NOMO-1 treated with DMSO at 0.1 percent for 48 hours (cell line): ENCODE results near the gene PASD1.
"Not testable (repeated sequence)": the region's sequence is repeated elsewhere in the genome, so short reads cannot be mapped to it uniquely, and the experiment has no call there.

Source experiments
- DNase-seq: peaks from one replicate; lab custom pipeline; 2025; ENCODE audit not compliant: unreplicated experiment; lab: John Stamatoyannopoulos, UW

The PASD1 gene

GRCh38 chrX:151621422-151621821 is 57.9 kb downstream of the PASD1 start:
- no peak for DNase-seq

DNA sequence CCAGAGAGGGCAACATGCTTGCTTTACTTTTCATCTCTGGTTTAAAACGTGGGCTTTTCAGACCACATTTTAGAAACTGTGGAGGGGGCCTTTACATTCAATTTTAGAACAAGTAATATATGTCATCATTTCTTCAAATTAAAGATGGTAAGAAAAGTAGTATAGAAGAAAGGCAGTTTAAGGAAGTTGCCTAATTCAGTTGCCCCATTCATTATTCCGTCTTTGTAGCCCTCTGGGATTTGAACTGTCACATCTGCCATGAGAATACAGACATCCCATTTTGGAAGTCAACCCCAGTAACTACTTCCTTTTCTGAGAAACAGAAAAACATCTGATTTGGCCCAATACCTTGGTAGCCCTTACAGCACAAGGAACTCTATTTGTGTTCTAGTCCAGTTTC is 61.2 kb downstream of the PASD1 start:
- no peak for DNase-seq

- no peak for DNase-seq
These were observed 68.3 kb downstream of the PASD1 start for GRCh38 chrX:151631822-151632221.

DNA sequence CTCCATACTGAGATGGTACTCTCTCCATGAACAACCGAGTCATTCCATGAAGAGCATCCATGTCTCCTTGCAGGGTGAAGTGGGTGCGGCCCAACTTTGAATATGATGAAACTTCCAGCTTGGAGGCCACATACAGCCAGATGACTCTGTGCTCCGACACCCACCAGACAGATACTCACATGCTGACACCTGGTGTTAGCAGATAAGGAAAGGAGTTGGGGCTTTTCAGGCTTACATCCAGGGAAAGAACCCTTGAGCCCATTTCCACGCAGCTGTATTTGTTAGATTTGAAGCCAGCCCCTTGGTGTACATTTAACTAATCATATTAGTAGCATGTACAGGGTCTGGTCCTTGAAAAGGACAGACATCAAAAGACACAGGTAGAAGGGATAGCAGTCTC is 69.7 kb downstream of the PASD1 start:
- no peak for DNase-seq

DNA sequence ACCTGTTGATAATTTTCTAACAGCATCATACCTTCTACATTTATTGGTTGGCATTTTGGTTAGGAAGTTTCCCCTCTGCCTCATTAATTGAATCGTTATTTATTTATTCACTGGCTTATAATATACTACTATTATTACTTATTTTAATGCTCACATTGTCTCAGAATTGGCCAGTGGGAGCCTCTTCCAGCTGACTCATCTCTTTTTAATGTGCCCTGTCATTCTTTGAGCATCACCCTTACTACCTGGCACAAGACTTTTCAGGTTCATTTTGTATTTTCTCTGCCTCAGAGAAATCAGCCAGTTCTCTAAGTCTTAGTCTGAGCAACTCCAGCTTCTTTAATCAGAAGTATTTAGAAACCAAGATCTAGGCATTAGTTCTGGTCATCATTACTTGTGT is 71.5 kb downstream of the PASD1 start:
- no peak for DNase-seq

DNA sequence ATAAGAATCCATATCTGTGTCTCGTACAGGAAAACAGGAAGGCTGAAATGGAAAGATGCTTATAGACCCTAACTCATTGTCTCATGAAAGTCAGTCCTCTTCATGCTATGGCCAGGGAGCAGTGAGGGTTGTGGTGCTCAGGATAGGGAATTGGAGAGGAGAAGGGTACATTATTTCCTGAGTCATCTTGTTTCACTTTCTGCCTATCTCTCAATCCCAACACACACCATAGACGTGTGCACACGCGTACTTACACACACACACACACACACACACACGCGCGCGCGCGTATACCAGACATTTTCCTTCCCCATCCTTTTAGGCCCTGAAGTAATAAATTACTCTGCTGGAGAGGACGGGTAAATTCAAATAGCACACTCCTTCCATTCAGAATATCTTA is 78.1 kb downstream of the PASD1 start:
- DNase-seq, result no peak

DNA sequence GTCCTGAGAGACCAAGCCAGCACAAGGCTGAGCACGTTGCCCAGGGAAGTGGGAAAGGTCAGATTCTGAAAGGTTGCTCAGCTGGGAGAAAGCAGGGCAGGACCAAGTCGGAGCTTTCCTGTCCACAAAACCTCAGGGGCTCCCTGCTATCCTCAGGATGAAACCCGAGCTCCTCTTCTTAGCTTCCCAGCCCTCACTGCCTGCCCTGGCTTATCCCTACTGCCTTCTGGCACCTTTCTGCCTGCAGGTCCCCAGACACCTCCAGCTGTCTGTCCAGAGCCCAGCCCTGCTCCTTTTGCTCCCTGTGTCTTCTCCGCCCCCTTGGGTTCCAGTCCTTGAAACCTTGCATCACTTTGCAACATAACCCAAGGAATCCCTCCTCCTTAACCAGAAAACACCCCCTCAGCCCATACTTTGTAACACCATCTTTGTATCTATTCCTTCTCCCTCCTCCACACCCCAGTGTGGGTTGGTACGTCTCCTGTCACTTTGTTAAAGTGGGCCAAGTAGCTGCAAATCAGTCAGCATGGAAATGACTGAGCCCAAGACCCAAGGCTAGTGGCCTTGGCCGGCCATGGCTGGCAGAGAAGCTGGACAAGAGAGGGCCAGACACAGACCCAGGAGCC is 111.8 kb downstream of the PASD1 start:
- DNase-seq, result no peak

- DNase-seq, result no peak
These were observed 112.7 kb downstream of the PASD1 start for GRCh38 chrX:151676196-151676595.

- DNase-seq, result no peak
These were observed 116.4 kb downstream of the PASD1 start for GRCh38 chrX:151679798-151680402.

GRCh38 chrX:151680805-151681204 is 117.3 kb downstream of the PASD1 start:
- DNase-seq, result no peak

- DNase-seq, result no peak
These were observed 124.2 kb downstream of the PASD1 start for GRCh38 chrX:151687635-151688034.

GRCh38 chrX:151688695-151689094 is 125.2 kb downstream of the PASD1 start:
- no peak for DNase-seq

DNA sequence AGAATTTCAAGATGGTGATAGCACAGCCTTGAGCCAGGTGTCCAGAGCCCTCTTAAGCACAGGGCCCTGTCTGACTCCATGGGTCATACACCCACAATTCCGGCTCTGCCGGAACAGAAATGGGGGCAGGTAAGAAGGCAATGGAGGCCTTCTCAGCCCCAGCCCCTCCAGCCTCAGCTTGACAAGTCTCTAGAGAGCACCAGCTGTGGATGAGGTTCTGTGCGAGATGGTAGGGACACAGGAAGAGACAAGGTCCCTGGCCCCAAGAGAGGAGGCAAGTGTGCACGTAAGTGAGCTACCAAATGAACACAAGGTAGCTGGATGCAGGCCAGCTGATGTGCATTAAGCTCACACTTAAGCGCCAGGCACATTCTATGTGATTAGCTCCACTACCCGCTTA is 129.3 kb downstream of the PASD1 start:
- DNase-seq, result no peak

DNA sequence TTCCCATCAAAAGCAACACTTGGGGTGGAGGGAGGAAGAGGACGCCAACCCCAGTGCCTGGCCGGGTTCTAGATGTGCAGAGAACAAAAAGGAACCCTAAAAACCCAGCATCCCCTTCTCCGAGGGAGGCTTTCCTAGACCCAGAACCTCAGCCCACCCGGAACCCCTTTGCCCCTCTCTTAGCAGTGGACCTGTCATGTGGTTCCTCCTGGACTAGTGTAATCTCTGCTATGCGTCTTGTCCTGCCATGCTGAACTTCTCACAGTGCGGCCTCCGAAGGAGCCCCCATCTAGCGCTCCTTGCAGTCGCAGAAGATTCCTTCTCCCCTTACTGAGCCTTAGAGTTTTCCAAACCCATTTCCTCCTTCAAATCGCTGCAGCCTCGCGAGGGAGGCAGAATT is 130.6 kb downstream of the PASD1 start:
- no peak for DNase-seq

DNA sequence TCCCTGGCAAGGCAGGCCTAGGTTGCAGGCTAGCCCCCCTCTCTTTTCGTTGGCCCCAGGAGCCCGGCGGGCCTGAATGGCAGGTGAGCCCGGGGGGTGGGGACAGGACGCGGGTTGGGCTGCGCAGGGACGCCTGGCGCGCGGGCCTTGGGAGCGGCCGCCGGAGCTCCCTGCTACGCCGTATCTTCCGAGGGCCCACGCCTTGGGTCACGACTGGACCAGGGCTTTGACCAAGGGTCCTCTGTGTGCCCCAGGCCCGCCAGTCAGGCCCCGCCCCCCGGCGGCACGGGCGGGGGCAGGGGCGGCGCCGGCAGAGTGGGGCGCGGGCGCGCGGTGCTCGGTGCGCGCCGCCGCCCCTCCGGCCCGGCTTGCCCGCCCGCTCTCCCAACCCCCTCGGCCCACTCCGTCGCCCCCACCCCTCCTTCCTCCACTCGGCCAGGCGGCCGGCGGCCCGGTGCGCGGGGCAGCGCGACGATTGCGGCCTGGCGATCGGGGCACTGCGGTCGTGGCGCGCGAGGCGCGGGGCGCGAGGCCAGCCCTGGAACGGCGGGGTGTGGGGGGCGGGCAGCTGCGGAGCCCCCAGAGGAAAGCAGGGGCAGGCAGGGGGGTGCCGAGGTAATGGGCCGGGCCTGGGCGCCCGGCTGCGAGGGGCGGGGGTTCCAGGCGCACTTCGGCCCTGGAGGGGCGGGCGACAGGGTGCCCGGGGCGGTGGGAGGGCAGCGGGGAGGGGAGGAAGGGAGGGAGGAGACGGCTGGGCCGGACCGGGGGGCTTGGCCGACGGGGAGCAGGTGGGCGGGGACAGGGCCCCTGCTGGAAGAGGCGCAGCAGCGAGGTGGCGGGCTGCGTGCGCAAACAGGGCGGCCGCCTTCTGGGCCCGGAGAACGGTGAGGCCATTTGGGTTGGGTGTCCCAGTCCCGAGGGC is 131.4 kb downstream of the PASD1 start, which contains the start of gene PRRG3:
TSS of gene PRRG3 (plus strand) at position 798 of the 922 bp plus-strand sequence. CDS start 3,357 bp downstream, outside the sequence.
- no peak for DNase-seq

DNA sequence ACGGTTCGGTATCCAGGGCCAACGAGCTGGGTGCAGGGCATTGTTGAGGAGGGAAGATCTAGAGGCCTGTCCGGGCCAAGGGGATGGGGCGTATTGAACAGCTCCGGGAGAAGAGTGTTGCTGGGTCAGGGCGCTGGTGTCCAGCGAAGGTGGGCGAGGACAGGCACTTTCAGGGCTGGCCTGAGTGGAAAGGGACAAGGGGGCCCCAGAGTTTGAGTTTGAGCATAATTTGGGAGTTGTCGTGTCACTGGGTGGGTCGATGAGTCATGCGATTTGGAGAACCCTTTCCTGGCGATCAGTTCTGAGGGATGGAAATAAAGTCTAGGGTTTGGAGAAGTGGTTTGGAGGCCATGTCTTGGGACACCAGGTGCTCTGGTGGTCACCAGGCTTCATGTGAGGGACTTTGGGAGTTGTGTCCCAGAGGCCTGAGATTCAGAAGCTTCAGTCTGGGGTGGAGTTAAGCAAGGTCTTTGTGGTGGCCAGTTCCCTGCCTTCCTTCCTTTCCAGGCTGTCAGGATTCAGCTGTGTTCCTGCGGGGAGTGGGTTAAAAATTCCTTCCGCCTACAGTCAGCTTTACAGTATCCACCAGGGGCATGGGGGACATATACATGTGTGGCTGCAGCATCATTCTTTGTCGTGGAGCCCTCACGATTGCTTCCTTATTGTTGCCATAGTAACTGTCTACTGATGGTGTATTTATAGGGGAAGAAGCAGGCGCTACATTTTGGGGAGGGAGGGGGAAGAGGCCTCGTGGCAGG is 132.3 kb downstream of the PASD1 start:
- DNase-seq, result no peak

- not testable (repeated sequence) for DNase-seq
These were observed 133.6 kb downstream of the PASD1 start for GRCh38 chrX:151697082-151697481.

DNA sequence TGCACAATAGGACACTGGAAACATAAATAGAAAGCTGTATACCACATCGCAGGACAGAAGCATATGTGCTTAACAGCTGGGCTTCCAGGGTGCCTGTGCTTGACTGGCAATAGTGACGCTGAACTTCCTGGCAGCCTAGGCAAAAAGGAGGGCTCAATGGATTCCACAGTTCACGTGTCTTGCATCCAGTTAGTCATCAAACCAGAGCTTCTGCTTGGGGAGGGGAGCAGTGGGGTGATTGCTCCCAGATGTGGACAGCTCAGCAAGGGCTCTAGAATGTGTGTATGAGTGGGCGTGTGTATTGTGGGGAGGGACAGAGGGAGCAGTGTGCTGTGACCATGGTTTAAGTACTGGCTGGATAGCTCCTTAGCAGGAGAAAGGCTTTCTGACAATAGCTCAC is 134.0 kb downstream of the PASD1 start:
- DNase-seq, result no peak

GRCh38 chrX:151698485-151698884 is 135.0 kb downstream of the PASD1 start:
- no peak for DNase-seq

DNA sequence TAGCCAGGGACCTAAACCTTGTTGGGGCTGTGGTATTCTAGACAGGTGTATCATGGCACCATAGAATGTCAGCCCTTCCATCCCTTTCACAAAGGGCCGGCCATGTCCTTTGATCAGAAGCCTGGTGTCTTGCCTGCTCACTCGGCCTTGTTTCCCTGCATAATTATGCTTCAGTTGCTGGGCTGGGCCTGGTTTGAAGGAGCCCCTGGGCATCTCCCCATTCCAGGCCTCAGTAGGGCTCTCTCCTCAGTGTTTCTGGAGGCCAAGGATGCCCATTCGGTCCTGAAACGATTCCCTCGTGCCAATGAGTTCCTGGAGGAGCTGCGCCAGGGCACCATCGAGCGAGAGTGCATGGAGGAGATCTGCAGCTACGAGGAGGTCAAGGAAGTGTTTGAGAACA is 136.3 kb downstream of the PASD1 start:
- no peak for DNase-seq

DNA sequence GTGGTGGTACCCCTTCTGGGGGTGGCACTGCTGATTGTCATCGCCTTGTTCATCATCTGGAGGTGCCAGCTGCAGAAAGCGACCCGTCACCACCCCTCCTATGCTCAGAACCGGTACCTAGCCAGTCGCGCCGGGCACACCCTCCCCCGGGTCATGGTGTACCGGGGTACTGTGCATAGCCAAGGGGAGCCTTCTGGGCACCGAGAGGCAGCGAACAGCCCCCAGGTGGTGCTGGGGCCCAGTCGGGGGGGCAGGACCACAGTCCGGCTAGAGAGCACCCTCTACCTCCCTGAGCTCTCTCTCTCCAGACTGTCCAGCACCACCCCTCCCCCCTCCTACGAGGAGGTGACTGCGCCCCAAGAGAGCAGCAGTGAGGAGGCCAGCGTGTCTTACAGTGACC is 137.1 kb downstream of the PASD1 start:
- DNase-seq, result no peak
